ENCODE measurements around the gene NCF4. TPM values are rescaled to one million over a fixed set of nuclear protein-coding genes. Genes with fewer than 3 reads are reported as not detected.

The NCF4 gene
- total RNA-seq, 1 experiment from 2014 or later: not detected

DNA sequence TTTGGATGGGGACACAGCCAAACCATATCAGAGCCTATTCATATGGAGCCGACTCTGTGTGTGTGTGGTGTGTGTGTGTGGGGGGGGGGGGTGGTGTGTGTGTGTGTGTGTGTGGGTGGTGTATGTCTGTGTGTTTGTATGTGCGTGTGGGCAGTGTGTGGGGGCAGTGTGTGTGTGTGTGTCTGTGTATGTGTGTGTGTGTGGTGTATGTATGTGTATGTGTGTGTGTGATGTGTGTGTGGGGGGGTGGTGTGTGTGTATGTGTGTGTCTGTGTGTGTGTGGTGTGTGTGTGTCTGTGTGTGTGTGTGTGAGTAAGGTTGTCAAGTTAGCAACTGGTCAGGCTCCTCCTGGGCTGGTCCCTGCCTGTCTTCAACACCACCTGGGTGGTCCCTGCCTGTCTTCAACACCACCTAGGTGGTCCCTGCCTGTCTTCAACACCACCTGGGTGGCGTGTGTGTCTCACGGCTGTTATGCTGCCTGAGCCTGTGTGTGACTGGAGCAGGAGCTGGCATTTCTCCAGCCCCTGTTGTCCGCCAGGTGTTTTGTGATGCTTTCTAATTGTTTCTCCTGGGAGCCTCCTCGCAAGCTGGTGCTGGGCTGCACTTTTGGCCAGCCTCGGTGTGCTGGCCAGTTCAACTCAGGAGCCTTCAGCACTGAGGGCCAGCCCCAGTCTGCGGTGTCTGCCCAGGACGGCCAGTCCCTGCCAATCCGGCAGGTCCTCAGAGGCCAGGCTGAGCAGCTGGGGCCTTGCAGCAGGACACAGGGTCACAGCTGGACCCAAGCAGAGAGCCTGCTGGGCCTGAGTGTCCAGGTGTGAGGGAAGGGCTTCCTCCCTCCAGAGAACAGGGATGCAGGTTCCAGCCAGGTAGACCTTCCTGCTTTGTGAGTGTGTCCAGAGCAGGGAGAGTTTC lies 22.4 kb upstream of the NCF4 start:
- Histone ChIP-seq H2BK15ac (ENCODE audit: low read depth, low read length) (no peak overlapping the region), H2AFZ (ENCODE audit: low read length) (no peak overlapping the region), H3K9ac (ENCODE audit: extremely low read depth, insufficient read length, low read length) (no peak overlapping the region), H3K14ac (ENCODE audit: insufficient read depth, low read length) (no peak overlapping the region), H2AK5ac (ENCODE audit: insufficient read length, low read length) (no peak overlapping the region), H2BK5ac (ENCODE audit: insufficient read length, low read length) (no peak overlapping the region), H2BK20ac (ENCODE audit: low read depth, low read length, poor library complexity, severe bottlenecking) (no peak overlapping the region), H3K18ac (ENCODE audit: insufficient read length, low read depth, low read length) (no peak overlapping the region), H2BK12ac (ENCODE audit: insufficient read length, low read depth, low read length) (no peak overlapping the region), H3K4me1 (ENCODE audit: insufficient read depth, low read length) (no peaks in the 10 kb centered on the region), H3K27me3 (ENCODE audit: insufficient read depth, low read length) (no peaks in the 10 kb centered on the region), H3K4me2 (ENCODE audit: insufficient read depth, insufficient read length, low read length) (no peak overlapping the region), H3K56ac (ENCODE audit: insufficient read length, low read depth, low read length) (no peak overlapping the region), H4K8ac (replicated peaks; ENCODE audit: insufficient read length, low read depth, low read length) (no peak overlapping the region), H4K20me1 (ENCODE audit: control insufficient read depth, insufficient read depth, insufficient read length) (no peaks in the 10 kb centered on the region), H2BK120ac (ENCODE audit: low read depth, low read length, poor library complexity, severe bottlenecking) (no peak overlapping the region), H3K23me2 (ENCODE audit: insufficient read length, low read depth, low read length, poor library complexity, severe bottlenecking) (no peaks in the 10 kb centered on the region), H3T11ph (ENCODE audit: low read length) (no peak overlapping the region), H3K4ac (ENCODE audit: low read depth, low read length) (no peak overlapping the region), H3K27ac (ENCODE audit: insufficient read length, low read depth, low read length) (no peak overlapping the region), H4K91ac (ENCODE audit: insufficient read length, low read depth, low read length) (no peak overlapping the region), H3K79me2 (ENCODE audit: insufficient read depth, low read length) (no peaks in the 10 kb centered on the region), H3K9me3 (ENCODE audit: control insufficient read depth, low read depth, low read length) (no peaks in the 10 kb centered on the region), H4K5ac (ENCODE audit: insufficient read length, low read depth, low read length) (no peak overlapping the region), H3K23ac (ENCODE audit: insufficient read length, low read depth, low read length) (no peak overlapping the region), H3K79me1 (ENCODE audit: insufficient read depth, low read depth, low read length, poor library complexity, severe bottlenecking) (no peaks in the 10 kb centered on the region)
- peaks cover 44% of the 10 kb centered on the region for H3K27me3 Mint-ChIP-seq (ENCODE audit: low read depth)
- no peak overlapping the region for H3K4me3 Mint-ChIP-seq
- H3K36me3 Mint-ChIP-seq (ENCODE audit: insufficient read depth in 1 of 3, low read depth in 3 of 3): peaks cover 0 to 7% (median 5%) of the 10 kb centered on the region in 3 experiments; a peak in 4 of 7 replicates
- peaks cover 14 to 17% of the 10 kb centered on the region in 2 experiments for H3K9me3 Mint-ChIP-seq
- H3K27ac Mint-ChIP-seq: no peak overlapping the region
- no CpG with 5 or more reads among the region's 10 CpGs for WGBS (ENCODE audit: extremely low coverage, insufficient read length, low lambda C conversion rate)
- no peaks in the 10 kb centered on the region for H3K4me1 Mint-ChIP-seq
- TF ChIP-seq, protein P1, sequence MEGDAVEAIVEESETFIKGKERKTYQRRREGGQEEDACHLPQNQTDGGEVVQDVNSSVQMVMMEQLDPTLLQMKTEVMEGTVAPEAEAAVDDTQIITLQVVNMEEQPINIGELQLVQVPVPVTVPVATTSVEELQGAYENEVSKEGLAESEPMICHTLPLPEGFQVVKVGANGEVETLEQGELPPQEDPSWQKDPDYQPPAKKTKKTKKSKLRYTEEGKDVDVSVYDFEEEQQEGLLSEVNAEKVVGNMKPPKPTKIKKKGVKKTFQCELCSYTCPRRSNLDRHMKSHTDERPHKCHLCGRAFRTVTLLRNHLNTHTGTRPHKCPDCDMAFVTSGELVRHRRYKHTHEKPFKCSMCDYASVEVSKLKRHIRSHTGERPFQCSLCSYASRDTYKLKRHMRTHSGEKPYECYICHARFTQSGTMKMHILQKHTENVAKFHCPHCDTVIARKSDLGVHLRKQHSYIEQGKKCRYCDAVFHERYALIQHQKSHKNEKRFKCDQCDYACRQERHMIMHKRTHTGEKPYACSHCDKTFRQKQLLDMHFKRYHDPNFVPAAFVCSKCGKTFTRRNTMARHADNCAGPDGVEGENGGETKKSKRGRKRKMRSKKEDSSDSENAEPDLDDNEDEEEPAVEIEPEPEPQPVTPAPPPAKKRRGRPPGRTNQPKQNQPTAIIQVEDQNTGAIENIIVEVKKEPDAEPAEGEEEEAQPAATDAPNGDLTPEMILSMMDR (conservative IDR thresholded peaks at IDR 0.05): no peak
- no peak for DNase-seq
